NK-92 (cell line): ENCODE results near the gene PCGF1.
"Not testable (repeated sequence)": the region's sequence is repeated elsewhere in the genome, so short reads cannot be mapped to it uniquely, and the experiment has no call there.

Source experiments
- DNase-seq: peaks from one replicate; lab custom pipeline; 2025; ENCODE audit not compliant: unreplicated experiment; lab: John Stamatoyannopoulos, UW

The PCGF1 gene

GRCh38 chr2:74474481-74474880, 33.0 kb downstream of the PCGF1 start:
- DNase-seq = no peak

GRCh38 chr2:74472945-74473258, 34.6 kb downstream of the PCGF1 start:
- DNase-seq = no peak

- peak; percentile 73 for DNase-seq
These were observed 35.2 kb downstream of the PCGF1 start, which contains the start of gene MRPL53 for GRCh38 chr2:74472086-74472944. MRPL53 (minus strand) TSS chr2:74472680; CDS start chr2:74472660, 20 bp downstream.

- no peak for DNase-seq
These were observed 36.0 kb downstream of the PCGF1 start for GRCh38 chr2:74471332-74472065.

- DNase-seq = not testable (repeated sequence)
These were observed 36.8 kb downstream of the PCGF1 start for GRCh38 chr2:74470742-74471141.

- DNase-seq = no peak
These were observed 43.1 kb downstream of the PCGF1 start for GRCh38 chr2:74464406-74464805.

GRCh38 chr2:74462786-74463105, 44.7 kb downstream of the PCGF1 start:
- no peak for DNase-seq

GRCh38 chr2:74462054-74462785, 45.3 kb downstream of the PCGF1 start:
- no peak for DNase-seq

GRCh38 chr2:74461187-74462053, 46.1 kb downstream of the PCGF1 start:
- no peak for DNase-seq

GRCh38 chr2:74460187-74460586, 47.3 kb downstream of the PCGF1 start:
- not testable (repeated sequence) for DNase-seq

GRCh38 chr2:74459503-74460118, 47.9 kb downstream of the PCGF1 start:
- DNase-seq = not testable (repeated sequence)

GRCh38 chr2:74458938-74459363, 48.5 kb downstream of the PCGF1 start:
- DNase-seq = no peak

- peak; percentile 98 for DNase-seq
These were observed 49.2 kb downstream of the PCGF1 start, which contains the start of gene WBP1 for GRCh38 chr2:74458132-74458937. WBP1 (plus strand) TSS chr2:74458438; CDS start chr2:74458603, 165 bp downstream.

- no peak for DNase-seq
These were observed 49.9 kb downstream of the PCGF1 start for GRCh38 chr2:74457549-74458131.

GRCh38 chr2:74457129-74457548, 50.4 kb downstream of the PCGF1 start:
- no peak for DNase-seq
